DND-41 (cell line): ENCODE results near the gene WWP2.

Experiments
- CTCF ChIP-seq: IDR thresholded peaks from 2 replicates; pipeline ENCODE4 v1.5.1; 2012; ENCODE audit warnings: borderline replicate concordance, low read length, moderate library complexity, mild to moderate bottlenecking; ENCODE audit not compliant: poor library complexity, severe bottlenecking; ENCODE audit errors: extremely low read depth
- EZH2 ChIP-seq: IDR thresholded peaks from 3 replicates; pipeline ENCODE4 v1.6.1; 2012; ENCODE audit warnings: borderline replicate concordance, low read depth, mild to moderate bottlenecking, moderate library complexity, low read length, inconsistent platforms; ENCODE audit not compliant: severe bottlenecking

- TF ChIP-seq CTCF (no peak), EZH2 (no peak)
These were observed 68.0 kb downstream of the WWP2 start for GRCh38 chr16:69830146-69830533.
